ENCODE measurements around the gene TBC1D22A. TPM values are rescaled to one million over a fixed set of nuclear protein-coding genes. Genes with fewer than 3 reads are reported as not detected.

TBC1D22A gene
- polyA plus RNA-seq, 1 donor from 2014 or later, result 9.3 TPM

DNA sequence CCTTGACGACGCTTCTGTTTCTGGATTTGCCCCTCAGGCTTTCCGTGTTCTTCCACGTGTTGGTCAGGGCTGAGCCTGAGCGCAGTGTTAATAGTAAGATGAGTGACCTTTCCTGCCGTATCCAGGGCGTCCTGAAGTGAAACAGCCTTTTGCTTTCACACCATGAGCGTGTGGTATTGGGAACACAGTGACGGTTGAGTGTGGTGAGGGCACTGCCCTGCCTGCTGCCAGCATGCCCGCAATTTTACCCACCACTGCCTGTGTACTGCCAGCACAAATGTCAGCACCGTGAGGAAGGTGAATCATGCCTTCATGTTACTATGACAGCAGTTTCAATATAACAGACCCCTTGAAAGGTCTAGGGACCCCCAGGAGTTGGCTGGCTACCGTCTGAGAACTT lies 217.1 kb downstream of the TBC1D22A start:
- no peaks in the 10 kb centered on the region for H3K36me3 ChIP-seq (ENCODE audit: insufficient read depth, low read length)
- H3K9ac ChIP-seq (ENCODE audit: low read length), result no peak overlapping the region
- H4K20me1 ChIP-seq (ENCODE audit: insufficient read depth), result no peaks in the 10 kb centered on the region
- no peak overlapping the region for H3K4me3 ChIP-seq (ENCODE audit: low read length)
- H3K27me3 ChIP-seq (ENCODE audit: insufficient read depth, low read depth, low read length), result no peaks in the 10 kb centered on the region
- H3K9me2 ChIP-seq (ENCODE audit: insufficient read depth, low read length), result no peaks in the 10 kb centered on the region
- no peak overlapping the region for H3K4me2 ChIP-seq (ENCODE audit: low read length)
- no peak overlapping the region for H2AFZ ChIP-seq (ENCODE audit: low read depth, low read length)
- H3K9me3 ChIP-seq (ENCODE audit: low read length), result no peaks in the 10 kb centered on the region
- no peak overlapping the region for H3K27ac ChIP-seq (ENCODE audit: low read length)
- H3K79me2 ChIP-seq (replicated peaks; ENCODE audit: insufficient read depth, low read length), result no peaks in the 10 kb centered on the region
- no peak for TF ChIP-seq POLR2AphosphoS5 (IDR thresholded peaks at IDR 0.05)
- TF ChIP-seq RAD21 (conservative IDR thresholded peaks at IDR 0.05), result no peak
- TF ChIP-seq SMC3 (conservative IDR thresholded peaks at IDR 0.05; ENCODE audit: poor library complexity), result no peak
- no peak for TF ChIP-seq TAF1 (IDR thresholded peaks at IDR 0.05; ENCODE audit: low read depth)
- no peak for TF ChIP-seq EP300 (conservative IDR thresholded peaks at IDR 0.05; ENCODE audit: poor library complexity, severe bottlenecking)
- no peak for TF ChIP-seq EZH2 (IDR thresholded peaks at IDR 0.05; ENCODE audit: borderline replicate concordance, insufficient read depth, low read length, poor library complexity, severe bottlenecking)
- TF ChIP-seq, protein P1, sequence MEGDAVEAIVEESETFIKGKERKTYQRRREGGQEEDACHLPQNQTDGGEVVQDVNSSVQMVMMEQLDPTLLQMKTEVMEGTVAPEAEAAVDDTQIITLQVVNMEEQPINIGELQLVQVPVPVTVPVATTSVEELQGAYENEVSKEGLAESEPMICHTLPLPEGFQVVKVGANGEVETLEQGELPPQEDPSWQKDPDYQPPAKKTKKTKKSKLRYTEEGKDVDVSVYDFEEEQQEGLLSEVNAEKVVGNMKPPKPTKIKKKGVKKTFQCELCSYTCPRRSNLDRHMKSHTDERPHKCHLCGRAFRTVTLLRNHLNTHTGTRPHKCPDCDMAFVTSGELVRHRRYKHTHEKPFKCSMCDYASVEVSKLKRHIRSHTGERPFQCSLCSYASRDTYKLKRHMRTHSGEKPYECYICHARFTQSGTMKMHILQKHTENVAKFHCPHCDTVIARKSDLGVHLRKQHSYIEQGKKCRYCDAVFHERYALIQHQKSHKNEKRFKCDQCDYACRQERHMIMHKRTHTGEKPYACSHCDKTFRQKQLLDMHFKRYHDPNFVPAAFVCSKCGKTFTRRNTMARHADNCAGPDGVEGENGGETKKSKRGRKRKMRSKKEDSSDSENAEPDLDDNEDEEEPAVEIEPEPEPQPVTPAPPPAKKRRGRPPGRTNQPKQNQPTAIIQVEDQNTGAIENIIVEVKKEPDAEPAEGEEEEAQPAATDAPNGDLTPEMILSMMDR (IDR thresholded peaks at IDR 0.05; ENCODE audit: poor library complexity, severe bottlenecking), result no peak
- TF ChIP-seq, protein P2, sequence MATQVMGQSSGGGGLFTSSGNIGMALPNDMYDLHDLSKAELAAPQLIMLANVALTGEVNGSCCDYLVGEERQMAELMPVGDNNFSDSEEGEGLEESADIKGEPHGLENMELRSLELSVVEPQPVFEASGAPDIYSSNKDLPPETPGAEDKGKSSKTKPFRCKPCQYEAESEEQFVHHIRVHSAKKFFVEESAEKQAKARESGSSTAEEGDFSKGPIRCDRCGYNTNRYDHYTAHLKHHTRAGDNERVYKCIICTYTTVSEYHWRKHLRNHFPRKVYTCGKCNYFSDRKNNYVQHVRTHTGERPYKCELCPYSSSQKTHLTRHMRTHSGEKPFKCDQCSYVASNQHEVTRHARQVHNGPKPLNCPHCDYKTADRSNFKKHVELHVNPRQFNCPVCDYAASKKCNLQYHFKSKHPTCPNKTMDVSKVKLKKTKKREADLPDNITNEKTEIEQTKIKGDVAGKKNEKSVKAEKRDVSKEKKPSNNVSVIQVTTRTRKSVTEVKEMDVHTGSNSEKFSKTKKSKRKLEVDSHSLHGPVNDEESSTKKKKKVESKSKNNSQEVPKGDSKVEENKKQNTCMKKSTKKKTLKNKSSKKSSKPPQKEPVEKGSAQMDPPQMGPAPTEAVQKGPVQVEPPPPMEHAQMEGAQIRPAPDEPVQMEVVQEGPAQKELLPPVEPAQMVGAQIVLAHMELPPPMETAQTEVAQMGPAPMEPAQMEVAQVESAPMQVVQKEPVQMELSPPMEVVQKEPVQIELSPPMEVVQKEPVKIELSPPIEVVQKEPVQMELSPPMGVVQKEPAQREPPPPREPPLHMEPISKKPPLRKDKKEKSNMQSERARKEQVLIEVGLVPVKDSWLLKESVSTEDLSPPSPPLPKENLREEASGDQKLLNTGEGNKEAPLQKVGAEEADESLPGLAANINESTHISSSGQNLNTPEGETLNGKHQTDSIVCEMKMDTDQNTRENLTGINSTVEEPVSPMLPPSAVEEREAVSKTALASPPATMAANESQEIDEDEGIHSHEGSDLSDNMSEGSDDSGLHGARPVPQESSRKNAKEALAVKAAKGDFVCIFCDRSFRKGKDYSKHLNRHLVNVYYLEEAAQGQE (IDR thresholded peaks at IDR 0.05; ENCODE audit: borderline replicate concordance), result no peak
- TF ChIP-seq MXI1 (conservative IDR thresholded peaks at IDR 0.05; ENCODE audit: poor library complexity, severe bottlenecking), result no peak
- no peaks in the 10 kb centered on the region for H3F3A ChIP-seq (ENCODE audit: insufficient read depth, low read length, poor library complexity, severe bottlenecking)

DNA sequence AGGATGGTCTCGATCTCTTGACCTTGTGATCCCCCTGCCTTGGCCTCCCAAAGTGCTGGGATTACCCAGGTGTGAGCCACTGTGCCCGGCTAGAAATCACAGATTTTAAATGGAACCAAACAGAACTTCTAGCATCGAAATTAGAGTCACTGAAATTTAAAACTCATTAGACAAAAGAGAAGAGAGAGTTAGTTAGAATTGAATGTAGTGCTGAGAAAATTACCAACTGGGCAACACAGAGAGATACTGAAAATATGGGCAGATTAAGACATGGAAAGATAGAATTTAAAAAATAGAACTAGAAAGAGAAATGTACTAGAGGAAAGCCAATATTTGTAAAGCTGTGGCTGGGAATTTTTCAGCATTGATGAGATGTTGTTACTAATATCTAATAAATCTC lies 217.9 kb downstream of the TBC1D22A start:
- no peaks in the 10 kb centered on the region for H3K27me3 ChIP-seq (ENCODE audit: insufficient read depth, low read depth, low read length)
- no peaks in the 10 kb centered on the region for H3K9me2 ChIP-seq (ENCODE audit: insufficient read depth, low read length)
- H3K36me3 ChIP-seq (ENCODE audit: insufficient read depth, low read length), result no peaks in the 10 kb centered on the region
- TF ChIP-seq SMC3 (conservative IDR thresholded peaks at IDR 0.05; ENCODE audit: poor library complexity) (no peak), EZH2 (IDR thresholded peaks at IDR 0.05; ENCODE audit: borderline replicate concordance, insufficient read depth, low read length, poor library complexity, severe bottlenecking) (no peak), POLR2AphosphoS5 (IDR thresholded peaks at IDR 0.05) (no peak), RAD21 (conservative IDR thresholded peaks at IDR 0.05) (no peak), EP300 (conservative IDR thresholded peaks at IDR 0.05; ENCODE audit: poor library complexity, severe bottlenecking) (no peak), TAF1 (IDR thresholded peaks at IDR 0.05; ENCODE audit: low read depth) (no peak), MXI1 (conservative IDR thresholded peaks at IDR 0.05; ENCODE audit: poor library complexity, severe bottlenecking) (no peak)
- TF ChIP-seq, protein P1 (IDR thresholded peaks at IDR 0.05; ENCODE audit: poor library complexity, severe bottlenecking), result no peak
- TF ChIP-seq, protein P2 (IDR thresholded peaks at IDR 0.05; ENCODE audit: borderline replicate concordance), result no peak
- H3K4me3 ChIP-seq (ENCODE audit: low read length), result no peak overlapping the region
- H3K9me3 ChIP-seq (ENCODE audit: low read length), result no peaks in the 10 kb centered on the region
- H4K20me1 ChIP-seq (ENCODE audit: insufficient read depth), result no peaks in the 10 kb centered on the region
- no peaks in the 10 kb centered on the region for H3K79me2 ChIP-seq (replicated peaks; ENCODE audit: insufficient read depth, low read length)
- no peak overlapping the region for H3K4me2 ChIP-seq (ENCODE audit: low read length)
- H3K9ac ChIP-seq (ENCODE audit: low read length), result no peak overlapping the region
- no peak overlapping the region for H2AFZ ChIP-seq (ENCODE audit: low read depth, low read length)
- no peak overlapping the region for H3K27ac ChIP-seq (ENCODE audit: low read length)
- no peaks in the 10 kb centered on the region for H3F3A ChIP-seq (ENCODE audit: insufficient read depth, low read length, poor library complexity, severe bottlenecking)
